SK-N-SH (cell line): Measurements from ENCODE around the gene GPR137.

ENCODE experiments used
- CTCF ChIP-seq: fragments of 200-600 bp; sonication (generic); IDR thresholded peaks from 2 replicates; pipeline ENCODE4 v1.6.1; 2017; ENCODE audit warnings: antibody characterized with exemption, mild to moderate bottlenecking, moderate library complexity
- EP300 ChIP-seq, 2 experiments: IDR thresholded peaks; 2 replicates each; pipeline versions ENCODE4 v1.4.0 to v1.6.1; 2012; ENCODE audit warnings: borderline replicate concordance in 1 of 2, low read depth in 1 of 2, low read length in 1 of 2
- FOXM1 ChIP-seq: IDR thresholded peaks from 2 replicates; pipeline ENCODE4 v1.4.0; 2012; ENCODE audit warnings: low read depth, mild to moderate bottlenecking
- NRF1 ChIP-seq: IDR thresholded peaks from 2 replicates; pipeline ENCODE4 v1.6.1; 2012; ENCODE audit warnings: low read depth, mild to moderate bottlenecking, low read length
- POLR2AphosphoS5 ChIP-seq: IDR thresholded peaks from 2 replicates; pipeline ENCODE4 v1.6.1; 2012; ENCODE audit warnings: low read depth, low read length
- TAF1 ChIP-seq: IDR thresholded peaks from 2 replicates; pipeline ENCODE4 v1.6.1; 2012; ENCODE audit warnings: low read depth, mild to moderate bottlenecking, low read length, moderate library complexity, borderline replicate concordance

- no peak for TF ChIP-seq CTCF
- no peak for TF ChIP-seq TAF1
- TF ChIP-seq POLR2AphosphoS5, result no peak
- TF ChIP-seq EP300 (IDR thresholded peaks at IDR 0.05; ENCODE audit: borderline replicate concordance in 1 of 2, low read depth in 1 of 2, low read length in 1 of 2), result no peak
- TF ChIP-seq NRF1, result no peak
- no peak for TF ChIP-seq FOXM1
Measured at GRCh38 chr11:64306563-64306875, 20.9 kb downstream of the GPR137 start.
